C4-2B (cell line): ENCODE measurements around the gene PAPSS1.

Source experiments
- H3K27ac ChIP-seq: fragments of 450-650 bp; 2 replicates; pipeline ENCODE4 v1.5.1; 2017
- ZFX ChIP-seq: fragments of 450-650 bp; IDR thresholded peaks from 2 replicates; pipeline ENCODE4 v1.6.1; 2017
- TF ChIP-seq, protein P1 (sequence below): fragments of 450-650 bp; conservative IDR thresholded peaks from 2 replicates; pipeline ENCODE4 v1.5.1; 2017; ENCODE audit warnings: mild to moderate bottlenecking

The PAPSS1 gene

DNA sequence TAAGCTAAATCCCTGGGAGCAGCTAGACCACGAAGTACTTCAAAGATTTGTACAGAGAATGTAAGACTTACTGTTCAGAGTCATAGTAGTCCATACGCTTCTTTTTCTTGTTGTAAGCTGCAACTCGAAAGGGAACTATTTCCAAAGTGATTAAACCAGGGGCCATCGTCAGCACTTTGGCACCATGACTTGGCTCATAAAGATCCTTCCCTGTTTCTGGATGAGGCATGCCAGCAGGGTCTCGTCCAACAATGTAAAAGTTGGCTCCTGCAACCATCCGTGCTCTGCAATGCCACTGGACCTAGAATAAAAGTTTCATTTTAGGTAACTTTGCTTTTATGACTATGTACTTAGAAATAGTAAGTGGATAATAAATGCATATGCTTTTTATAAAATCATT is 88.5 kb downstream of the PAPSS1 start:
- TF ChIP-seq, protein P1, sequence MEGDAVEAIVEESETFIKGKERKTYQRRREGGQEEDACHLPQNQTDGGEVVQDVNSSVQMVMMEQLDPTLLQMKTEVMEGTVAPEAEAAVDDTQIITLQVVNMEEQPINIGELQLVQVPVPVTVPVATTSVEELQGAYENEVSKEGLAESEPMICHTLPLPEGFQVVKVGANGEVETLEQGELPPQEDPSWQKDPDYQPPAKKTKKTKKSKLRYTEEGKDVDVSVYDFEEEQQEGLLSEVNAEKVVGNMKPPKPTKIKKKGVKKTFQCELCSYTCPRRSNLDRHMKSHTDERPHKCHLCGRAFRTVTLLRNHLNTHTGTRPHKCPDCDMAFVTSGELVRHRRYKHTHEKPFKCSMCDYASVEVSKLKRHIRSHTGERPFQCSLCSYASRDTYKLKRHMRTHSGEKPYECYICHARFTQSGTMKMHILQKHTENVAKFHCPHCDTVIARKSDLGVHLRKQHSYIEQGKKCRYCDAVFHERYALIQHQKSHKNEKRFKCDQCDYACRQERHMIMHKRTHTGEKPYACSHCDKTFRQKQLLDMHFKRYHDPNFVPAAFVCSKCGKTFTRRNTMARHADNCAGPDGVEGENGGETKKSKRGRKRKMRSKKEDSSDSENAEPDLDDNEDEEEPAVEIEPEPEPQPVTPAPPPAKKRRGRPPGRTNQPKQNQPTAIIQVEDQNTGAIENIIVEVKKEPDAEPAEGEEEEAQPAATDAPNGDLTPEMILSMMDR = no peak
- TF ChIP-seq ZFX = no peak
- H3K27ac ChIP-seq = no peak overlapping the region; the same call in 1 of the 2 replicates

- TF ChIP-seq, protein P1 = no peak
- no peak for TF ChIP-seq ZFX
- no peak overlapping the region for H3K27ac ChIP-seq
These were observed 89.8 kb downstream of the PAPSS1 start for GRCh38 chr4:107630185-107630705.

DNA sequence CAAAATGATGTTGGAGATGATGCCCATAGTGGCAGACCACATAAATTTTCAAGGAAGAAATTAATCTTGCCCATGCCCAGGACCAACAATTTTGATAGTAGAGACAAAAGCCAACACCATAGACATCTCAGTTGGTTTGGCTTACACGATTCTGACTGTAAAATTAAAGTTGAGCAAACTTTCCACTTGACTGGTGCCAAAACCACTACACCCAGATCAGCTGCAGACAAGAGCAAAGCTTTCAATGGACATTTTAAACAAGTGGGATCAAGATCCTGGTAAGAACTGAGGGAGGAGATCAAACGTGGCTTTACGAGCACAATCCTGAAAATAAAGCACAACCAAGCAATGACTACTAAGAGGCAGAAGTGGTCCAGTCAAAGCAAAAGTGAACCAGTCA is 90.7 kb downstream of the PAPSS1 start:
- H3K27ac ChIP-seq = no peak overlapping the region

DNA sequence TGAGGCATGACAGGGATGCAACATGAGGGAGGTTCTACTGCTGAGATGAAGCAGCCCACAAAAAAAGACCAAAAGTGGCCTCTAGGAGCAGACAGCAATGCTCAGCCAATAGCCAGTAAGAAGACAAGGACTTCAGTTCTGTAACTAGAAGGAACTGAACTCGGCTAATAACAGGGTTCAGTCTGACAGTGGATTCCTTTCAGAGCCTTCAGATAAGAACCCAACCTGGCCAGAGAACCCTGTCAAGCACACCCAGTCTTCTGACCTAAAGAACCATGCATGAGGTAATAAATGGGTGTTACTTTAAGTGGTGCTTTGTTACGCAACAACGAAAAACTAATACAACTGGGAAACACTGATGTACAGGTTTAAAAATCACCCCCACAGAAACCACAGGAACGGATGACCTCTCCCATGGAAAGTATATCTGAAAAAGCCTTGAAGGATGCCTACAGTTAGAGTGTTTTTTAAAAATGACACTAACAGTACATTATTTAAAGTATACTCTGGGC is 94.6 kb downstream of the PAPSS1 start:
- H3K27ac ChIP-seq = no peak overlapping the region
- TF ChIP-seq, protein P1 = no peak
- TF ChIP-seq ZFX = no peak

More for the DNA sequence above, 90.7 kb downstream of the PAPSS1 start:
- TF ChIP-seq, protein P1 = no peak
- TF ChIP-seq ZFX = no peak

DNA sequence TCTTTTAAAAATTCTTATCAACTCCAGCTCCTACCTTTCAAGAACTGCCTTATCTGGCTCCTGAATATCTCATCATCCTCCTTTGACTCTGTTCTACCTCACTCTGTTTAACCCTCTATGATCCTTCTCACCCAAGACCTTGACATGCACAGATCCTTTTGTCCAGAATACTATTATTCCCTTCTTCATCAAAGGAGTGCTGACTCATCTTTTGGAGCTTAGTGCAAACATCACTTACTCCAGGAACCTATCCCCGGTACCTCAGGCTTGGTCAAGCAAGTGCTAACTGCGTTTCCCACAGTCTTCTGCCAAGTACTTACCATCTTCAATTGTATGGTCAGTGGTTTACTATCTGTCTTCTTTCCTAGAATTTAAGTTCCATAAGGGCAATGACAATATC is 96.0 kb downstream of the PAPSS1 start:
- H3K27ac ChIP-seq = no peak overlapping the region
- TF ChIP-seq, protein P1 = no peak
- TF ChIP-seq ZFX = no peak

DNA sequence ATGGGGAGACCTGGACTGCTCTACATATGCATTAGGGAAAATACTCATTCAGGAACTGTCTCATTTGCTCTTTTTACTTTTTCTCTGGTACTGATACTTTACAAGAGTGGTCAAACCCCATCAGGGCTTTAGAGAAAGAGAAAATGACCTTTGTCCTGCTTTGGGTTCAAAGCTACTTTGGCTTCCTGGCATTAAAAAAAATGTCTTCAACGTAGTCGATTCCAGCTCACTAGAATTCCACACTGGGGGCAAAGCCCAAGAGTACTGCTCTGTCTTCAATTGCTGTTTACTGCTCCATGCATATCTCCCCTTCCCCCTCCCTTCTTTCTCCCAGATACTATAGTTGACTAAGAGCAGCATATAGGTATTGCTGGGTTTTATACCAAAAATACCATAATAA is 98.0 kb downstream of the PAPSS1 start:
- no peak overlapping the region for H3K27ac ChIP-seq
- TF ChIP-seq, protein P1 = no peak
- TF ChIP-seq ZFX = no peak

GRCh38 chr4:107619731-107620130 is 100.3 kb downstream of the PAPSS1 start:
- H3K27ac ChIP-seq = no peak overlapping the region
- TF ChIP-seq, protein P1 = no peak
- TF ChIP-seq ZFX = no peak
